Measurements from ENCODE around the gene CYP3A7. TPM values are rescaled to one million over a fixed set of nuclear protein-coding genes. Genes with fewer than 3 reads are reported as not detected.
"Not testable (repeated sequence)": the region's sequence is repeated elsewhere in the genome, so short reads cannot be mapped to it uniquely, and the experiment has no call there.

The CYP3A7 gene
- total and polyA plus RNA-seq, 9 donors: 0.04 to 0.36 (median 0.29) TPM; not detected in 3

- Histone ChIP-seq H3K9me3 (no peaks in the 10 kb centered on the region), H3K4me1 (ENCODE audit: insufficient read depth) (no peaks in the 10 kb centered on the region), H3K36me3 (no peaks in the 10 kb centered on the region), H3K27me3 (no peaks in the 10 kb centered on the region), H3K4me3 (no peak overlapping the region), H3K27ac (no peak overlapping the region)
- intact Hi-C loops (cut with DNase I): no loop called here
- TF ChIP-seq CTCF (IDR thresholded peaks at IDR 0.05): no peak
- TF ChIP-seq EP300 (IDR thresholded peaks at IDR 0.05): no peak
- no peak for TF ChIP-seq POLR2A (IDR thresholded peaks at IDR 0.05)
- 81 to 84% (median 83%) methylated on average over 5 of the region's 5 CpGs for WGBS, 3 donors
- DNase-seq: no peak
Observed at GRCh38 chr7:99694201-99694911, 40.6 kb downstream of the CYP3A7 start.

DNA sequence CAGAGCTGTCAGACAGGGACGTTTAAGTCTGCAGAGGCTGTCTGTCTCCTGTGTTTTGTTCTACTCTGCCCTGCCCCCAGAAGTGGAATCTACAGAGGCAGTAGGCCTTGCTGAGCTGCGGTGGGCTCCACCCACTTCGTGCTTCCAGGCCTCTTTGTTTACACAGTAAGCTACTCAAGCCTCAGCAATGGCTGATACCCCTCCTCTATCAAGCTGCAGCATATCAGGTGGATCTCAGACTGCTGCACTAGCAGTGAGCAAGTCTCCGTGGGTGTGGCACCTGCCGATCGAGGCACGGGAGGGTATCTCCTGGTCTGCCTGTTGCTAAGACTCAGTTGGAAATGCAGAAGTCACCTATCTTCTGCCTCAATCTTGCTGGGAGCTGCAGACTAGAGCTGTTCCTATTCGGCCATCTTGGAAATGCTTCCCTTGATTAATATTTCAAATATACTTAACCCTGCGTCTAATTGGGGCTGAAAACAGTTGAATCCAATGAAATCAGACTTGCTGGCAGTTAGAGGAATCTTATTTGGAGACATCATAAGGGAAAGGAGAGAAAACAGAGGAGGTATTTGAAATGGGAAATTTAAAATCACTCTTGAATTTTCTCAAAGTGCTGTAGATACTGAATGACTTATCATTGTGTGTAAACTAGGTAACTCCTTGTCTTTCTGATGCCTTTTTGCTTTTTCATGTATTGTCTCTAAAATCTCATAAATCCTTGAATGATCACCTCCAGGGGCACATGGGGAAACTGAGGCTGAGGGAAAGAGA lies 41.4 kb downstream of the CYP3A7 start:
- Histone ChIP-seq H3K27ac (no peak overlapping the region), H3K9me3 (no peaks in the 10 kb centered on the region), H3K27me3 (no peaks in the 10 kb centered on the region), H3K4me1 (ENCODE audit: insufficient read depth) (no peaks in the 10 kb centered on the region), H3K4me3 (no peak overlapping the region), H3K36me3 (no peaks in the 10 kb centered on the region)
- intact Hi-C loops (cut with DNase I): no loop called here
- WGBS, 3 donors: 51 to 57% (median 51%) methylated on average over 9 of the region's 9 CpGs
- no peak for TF ChIP-seq POLR2A (IDR thresholded peaks at IDR 0.05)
- TF ChIP-seq CTCF (IDR thresholded peaks at IDR 0.05): no peak
- TF ChIP-seq EP300 (IDR thresholded peaks at IDR 0.05): no peak
- no peak for DNase-seq

- Histone ChIP-seq H3K36me3 (no peaks in the 10 kb centered on the region), H3K27me3 (no peaks in the 10 kb centered on the region), H3K27ac (no peak overlapping the region), H3K9me3 (no peaks in the 10 kb centered on the region), H3K4me3 (no peak overlapping the region), H3K4me1 (ENCODE audit: insufficient read depth) (no peaks in the 10 kb centered on the region)
- DNase-seq: no peak
- WGBS, 3 donors: 48 to 52% (median 49%) methylated on average over 5 of the region's 5 CpGs
- no peak for TF ChIP-seq CTCF (IDR thresholded peaks at IDR 0.05)
- intact Hi-C loops (cut with DNase I): no loop called here
Observed at GRCh38 chr7:99693100-99693426, 41.9 kb downstream of the CYP3A7 start.

GRCh38 chr7:99692563-99692962 lies 42.4 kb downstream of the CYP3A7 start:
- 89 to 95% (median 93%) methylated on average over 6 of the region's 6 CpGs for WGBS, 3 donors
- H3K36me3 ChIP-seq; intact Hi-C loops (cut with DNase I): not testable (repeated sequence)

DNA sequence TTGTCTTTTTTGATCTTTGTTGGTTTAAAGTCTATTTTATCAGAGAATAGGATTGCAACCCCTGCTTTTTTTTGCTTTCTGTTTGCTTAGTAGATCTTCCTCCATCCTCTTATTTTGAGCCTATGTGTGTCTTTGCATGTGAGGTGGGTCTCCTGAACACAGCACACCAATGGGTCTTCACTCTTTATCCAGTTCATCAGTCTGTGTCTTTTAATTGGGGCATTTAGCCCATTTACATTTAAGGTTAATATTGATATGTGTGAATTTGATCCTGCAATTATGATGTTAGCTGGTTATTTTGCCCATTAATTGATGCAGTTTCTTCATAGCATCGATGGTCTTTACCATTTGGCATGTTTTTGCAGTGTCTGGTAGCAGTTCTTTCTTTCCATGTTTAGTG lies 43.3 kb downstream of the CYP3A7 start:
- H3K36me3 ChIP-seq: not testable (repeated sequence)

More at GRCh38 chr7:99692563-99692962, 42.4 kb downstream of the CYP3A7 start:
- H3K4me1 ChIP-seq (ENCODE audit: insufficient read depth); H3K27me3 ChIP-seq; H3K27ac ChIP-seq; H3K9me3 ChIP-seq; H3K4me3 ChIP-seq; DNase-seq: not testable (repeated sequence)

DNA sequence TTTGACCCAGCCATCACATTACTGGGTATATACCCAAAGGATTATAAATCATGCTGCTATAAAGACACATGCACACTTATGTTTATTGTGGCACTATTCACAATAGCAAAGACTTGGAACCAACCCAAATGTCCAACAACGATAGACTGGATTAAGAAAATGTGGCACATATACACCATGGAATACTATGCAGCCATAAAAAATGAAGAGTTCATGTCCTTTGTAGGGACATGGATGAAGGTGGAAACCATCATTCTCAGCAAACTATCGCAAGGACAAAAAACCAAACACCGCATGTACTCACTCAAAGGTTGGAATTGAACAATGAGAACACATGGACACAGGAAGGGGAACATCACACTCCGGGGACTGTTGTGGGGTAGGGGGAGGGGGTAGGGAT lies 44.1 kb downstream of the CYP3A7 start:
- H3K4me3 ChIP-seq; H3K9me3 ChIP-seq; H3K27me3 ChIP-seq; intact Hi-C loops (cut with DNase I); DNase-seq; H3K4me1 ChIP-seq (ENCODE audit: insufficient read depth); H3K27ac ChIP-seq; H3K36me3 ChIP-seq: not testable (repeated sequence)
- 92 to 97% (median 93%) methylated on average over 3 to 4 of the region's 4 CpGs for WGBS, 3 donors

More for the DNA sequence above, 43.3 kb downstream of the CYP3A7 start:
- H3K27ac ChIP-seq; H3K4me1 ChIP-seq (ENCODE audit: insufficient read depth); H3K27me3 ChIP-seq; H3K4me3 ChIP-seq; DNase-seq; intact Hi-C loops (cut with DNase I); H3K9me3 ChIP-seq: not testable (repeated sequence)
- 82 to 89% (median 86%) methylated on average over 1 of the region's 1 CpG for WGBS, 3 donors

DNA sequence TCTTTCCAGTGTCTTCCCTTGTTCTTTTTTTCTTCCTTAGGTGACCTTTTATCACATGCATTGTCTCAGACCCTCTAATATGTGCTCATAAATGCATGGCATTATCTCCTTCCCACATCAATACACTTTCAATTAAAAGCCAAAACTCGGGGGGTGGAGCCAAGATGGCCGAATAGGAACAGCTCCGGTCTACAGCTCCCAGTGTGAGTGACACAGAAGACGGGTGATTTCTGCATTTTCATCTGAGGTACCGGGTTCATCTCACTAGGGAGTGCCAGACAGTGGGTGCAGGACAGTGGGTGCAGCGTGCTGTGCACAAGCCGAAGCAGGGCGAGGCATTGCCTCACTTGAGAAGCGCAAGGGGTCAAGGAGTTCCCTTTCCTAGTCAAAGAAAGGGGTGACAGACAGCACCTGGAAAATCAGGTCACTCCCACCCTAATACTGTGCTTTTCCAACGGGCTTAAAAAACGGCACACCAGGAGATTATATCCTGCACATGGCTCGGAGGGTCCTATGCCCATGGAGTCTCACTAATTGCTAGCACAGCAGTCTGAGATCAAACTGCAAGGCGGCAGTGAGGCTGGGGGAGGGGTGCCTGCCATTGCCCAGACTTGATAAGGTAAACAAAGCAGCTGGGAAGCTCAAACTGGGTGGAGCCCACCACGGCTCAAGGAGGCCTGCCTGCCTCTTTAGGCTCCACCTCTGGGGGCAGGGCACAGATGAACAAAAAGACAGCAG lies 49.0 kb downstream of the CYP3A7 start:
- DNase-seq; H3K4me3 ChIP-seq; H3K36me3 ChIP-seq; intact Hi-C loops (cut with DNase I); H3K27ac ChIP-seq; H3K27me3 ChIP-seq; H3K9me3 ChIP-seq; H3K4me1 ChIP-seq (ENCODE audit: insufficient read depth): not testable (repeated sequence)
- 87 to 90% (median 90%) methylated on average over 14 of the region's 14 CpGs for WGBS, 3 donors
